Measurements from ENCODE around the gene MACROD2. TPM values are rescaled to one million over a fixed set of nuclear protein-coding genes. Genes with fewer than 3 reads are reported as not detected.

The MACROD2 gene
- total RNA-seq, 1 experiment from 2014 or later = 1.5 TPM

DNA sequence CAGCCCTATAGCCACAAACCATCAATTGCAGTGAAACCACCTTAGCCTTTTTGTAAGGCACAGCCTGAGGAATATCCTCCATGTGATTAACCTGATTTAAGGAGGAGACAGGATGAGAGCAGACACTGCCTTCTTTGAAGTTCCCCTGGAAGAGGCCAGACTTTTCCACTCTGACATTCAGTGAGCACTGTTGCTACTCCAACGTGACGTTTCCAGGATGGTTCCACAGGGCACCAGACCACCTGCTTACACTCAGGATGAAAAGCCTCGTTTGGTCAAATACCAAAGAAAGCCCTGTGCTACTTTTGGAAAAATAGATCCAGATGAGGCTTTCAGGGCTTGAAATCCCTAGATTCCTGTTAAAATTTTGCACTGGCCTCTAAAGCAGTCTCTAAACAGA, 1444.2 kb downstream of the MACROD2 start:
- H3K27me3 ChIP-seq (ENCODE audit: control insufficient read depth, insufficient read depth, low read length) = no peaks in the 10 kb centered on the region
- H3K4me3 ChIP-seq (ENCODE audit: insufficient read depth, low read depth, low read length) = no peak overlapping the region
- no peak for DNase-seq
- no peaks in the 10 kb centered on the region for H3K36me3 ChIP-seq (replicated peaks; ENCODE audit: control insufficient read depth, insufficient read depth, low read length)

- Histone ChIP-seq H3K27me3 (ENCODE audit: control insufficient read depth, insufficient read depth, low read length) (no peaks in the 10 kb centered on the region), H3K36me3 (replicated peaks; ENCODE audit: control insufficient read depth, insufficient read depth, low read length) (no peaks in the 10 kb centered on the region), H3K4me3 (ENCODE audit: insufficient read depth, low read depth, low read length) (no peak overlapping the region)
- DNase-seq = no peak
These were observed 1444.9 kb downstream of the MACROD2 start for GRCh38 chr20:15440049-15440820.

- Histone ChIP-seq H3K27me3 (ENCODE audit: control insufficient read depth, insufficient read depth, low read length) (no peaks in the 10 kb centered on the region), H3K4me3 (ENCODE audit: insufficient read depth, low read depth, low read length) (no peak overlapping the region), H3K36me3 (replicated peaks; ENCODE audit: control insufficient read depth, insufficient read depth, low read length) (no peaks in the 10 kb centered on the region)
- DNase-seq = no peak
These were observed 1449.9 kb downstream of the MACROD2 start for GRCh38 chr20:15445056-15445840.

GRCh38 chr20:15446373-15446772, 1451.1 kb downstream of the MACROD2 start:
- no peak overlapping the region for H3K4me3 ChIP-seq (ENCODE audit: insufficient read depth, low read depth, low read length)
- no peaks in the 10 kb centered on the region for H3K27me3 ChIP-seq (ENCODE audit: control insufficient read depth, insufficient read depth, low read length)
- H3K36me3 ChIP-seq (replicated peaks; ENCODE audit: control insufficient read depth, insufficient read depth, low read length) = no peaks in the 10 kb centered on the region
- DNase-seq = no peak

DNA sequence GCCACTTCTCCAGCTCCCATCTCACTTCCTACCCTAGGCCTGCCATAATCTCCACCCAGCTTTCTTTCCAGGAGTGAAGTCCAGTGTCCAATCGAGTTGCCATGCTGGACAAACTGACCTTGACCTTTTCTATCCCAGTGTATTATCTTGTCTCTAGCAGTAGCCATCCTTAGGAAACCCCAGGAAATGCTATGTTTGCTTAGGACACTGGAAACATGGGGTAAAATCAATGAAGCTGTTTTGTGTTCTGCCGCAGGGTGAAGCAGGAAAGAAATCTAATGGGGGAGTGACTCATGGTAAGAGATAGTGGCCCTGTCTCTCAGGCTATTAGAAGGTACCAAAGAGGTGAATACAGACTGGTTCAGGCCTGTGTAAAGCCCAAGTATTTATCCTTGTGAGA, 1452.2 kb downstream of the MACROD2 start:
- no peaks in the 10 kb centered on the region for H3K27me3 ChIP-seq (ENCODE audit: control insufficient read depth, insufficient read depth, low read length)
- no peaks in the 10 kb centered on the region for H3K36me3 ChIP-seq (replicated peaks; ENCODE audit: control insufficient read depth, insufficient read depth, low read length)
- H3K4me3 ChIP-seq (ENCODE audit: insufficient read depth, low read depth, low read length) = no peak overlapping the region
- DNase-seq = no peak

GRCh38 chr20:15449061-15449460, 1453.7 kb downstream of the MACROD2 start:
- DNase-seq = no peak
- Histone ChIP-seq H3K36me3 (replicated peaks; ENCODE audit: control insufficient read depth, insufficient read depth, low read length) (no peaks in the 10 kb centered on the region), H3K27me3 (ENCODE audit: control insufficient read depth, insufficient read depth, low read length) (no peaks in the 10 kb centered on the region), H3K4me3 (ENCODE audit: insufficient read depth, low read depth, low read length) (no peak overlapping the region)

- no peak for DNase-seq
- H3K4me3 ChIP-seq (ENCODE audit: insufficient read depth, low read depth, low read length) = no peak overlapping the region
- H3K27me3 ChIP-seq (ENCODE audit: control insufficient read depth, insufficient read depth, low read length) = no peaks in the 10 kb centered on the region
- H3K36me3 ChIP-seq (replicated peaks; ENCODE audit: control insufficient read depth, insufficient read depth, low read length) = no peaks in the 10 kb centered on the region
These were observed 1455.9 kb downstream of the MACROD2 start for GRCh38 chr20:15451241-15451640.

DNA sequence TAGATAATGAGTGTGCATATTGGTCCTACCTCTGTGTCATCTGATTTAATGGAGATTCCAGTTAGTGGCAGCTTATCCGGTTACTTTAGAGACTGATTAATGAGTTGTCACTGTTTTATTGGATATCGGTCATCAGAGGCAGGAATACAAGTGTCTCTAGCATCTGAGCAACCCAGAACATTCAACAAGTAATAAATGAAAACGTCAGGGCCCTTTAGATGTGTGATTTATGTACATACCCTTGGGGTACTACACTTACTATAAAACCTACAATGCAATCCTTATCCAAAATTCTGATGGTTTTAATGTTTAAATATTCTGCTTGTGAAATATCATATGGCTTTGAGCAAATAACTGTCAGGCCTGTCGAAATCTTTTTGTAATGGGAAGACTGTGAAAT, 1460.0 kb downstream of the MACROD2 start:
- Histone ChIP-seq H3K27me3 (ENCODE audit: control insufficient read depth, insufficient read depth, low read length) (no peaks in the 10 kb centered on the region), H3K4me3 (ENCODE audit: insufficient read depth, low read depth, low read length) (no peak overlapping the region), H3K36me3 (replicated peaks; ENCODE audit: control insufficient read depth, insufficient read depth, low read length) (no peaks in the 10 kb centered on the region)
- DNase-seq = no peak

DNA sequence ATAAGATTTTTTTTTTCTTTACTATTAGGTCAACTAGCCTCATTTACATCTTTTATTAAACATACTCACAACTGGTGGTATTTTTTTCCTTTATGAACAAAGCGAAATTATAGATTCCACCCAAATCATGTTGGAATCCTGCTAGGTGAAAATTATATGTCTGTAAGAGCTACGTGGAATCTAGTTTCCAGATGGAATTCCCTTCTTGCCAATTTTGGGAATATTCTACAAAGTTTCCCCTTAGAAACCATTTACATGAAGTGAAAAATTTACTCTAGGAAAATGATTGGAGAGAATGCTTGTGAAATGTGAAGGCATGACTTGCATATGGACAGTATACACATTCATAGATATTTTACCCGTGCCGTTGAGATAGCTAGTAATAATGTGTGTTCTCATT, 1466.6 kb downstream of the MACROD2 start:
- Histone ChIP-seq H3K36me3 (replicated peaks; ENCODE audit: control insufficient read depth, insufficient read depth, low read length) (no peaks in the 10 kb centered on the region), H3K27me3 (ENCODE audit: control insufficient read depth, insufficient read depth, low read length) (no peaks in the 10 kb centered on the region), H3K4me3 (ENCODE audit: insufficient read depth, low read depth, low read length) (no peak overlapping the region)
- DNase-seq = no peak

- Histone ChIP-seq H3K27me3 (ENCODE audit: control insufficient read depth, insufficient read depth, low read length) (no peaks in the 10 kb centered on the region), H3K4me3 (ENCODE audit: insufficient read depth, low read depth, low read length) (no peak overlapping the region), H3K36me3 (replicated peaks; ENCODE audit: control insufficient read depth, insufficient read depth, low read length) (no peaks in the 10 kb centered on the region)
- no peak for DNase-seq
These were observed 1480.2 kb downstream of the MACROD2 start for GRCh38 chr20:15475483-15475882.

GRCh38 chr20:15476186-15476585, 1480.9 kb downstream of the MACROD2 start:
- H3K36me3 ChIP-seq (replicated peaks; ENCODE audit: control insufficient read depth, insufficient read depth, low read length) = no peaks in the 10 kb centered on the region
- no peak for DNase-seq
- H3K27me3 ChIP-seq (ENCODE audit: control insufficient read depth, insufficient read depth, low read length) = no peaks in the 10 kb centered on the region
- no peak overlapping the region for H3K4me3 ChIP-seq (ENCODE audit: insufficient read depth, low read depth, low read length)

DNA sequence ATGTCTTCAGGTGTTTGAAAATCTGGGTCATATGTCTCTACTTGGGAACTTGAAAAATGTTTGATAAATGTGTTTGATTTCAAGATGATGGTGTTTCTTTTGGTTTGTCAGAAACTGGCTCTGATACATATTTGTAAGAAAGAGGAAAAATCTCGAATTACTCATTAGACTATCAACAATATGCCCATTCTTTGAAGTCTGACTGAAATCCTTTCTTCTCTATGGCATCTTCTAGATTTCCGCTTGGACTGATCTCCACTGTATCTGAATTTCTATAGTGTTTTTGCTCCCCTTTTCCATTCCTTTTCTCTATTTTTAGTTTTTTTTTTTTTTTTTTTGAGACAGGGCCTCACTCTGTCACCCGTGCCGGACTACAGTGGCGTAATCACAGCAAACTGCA, 1481.5 kb downstream of the MACROD2 start:
- no peak overlapping the region for H3K4me3 ChIP-seq (ENCODE audit: insufficient read depth, low read depth, low read length)
- no peaks in the 10 kb centered on the region for H3K27me3 ChIP-seq (ENCODE audit: control insufficient read depth, insufficient read depth, low read length)
- DNase-seq = no peak
- H3K36me3 ChIP-seq (replicated peaks; ENCODE audit: control insufficient read depth, insufficient read depth, low read length) = no peaks in the 10 kb centered on the region

GRCh38 chr20:15482525-15482924, 1487.2 kb downstream of the MACROD2 start:
- Histone ChIP-seq H3K36me3 (replicated peaks; ENCODE audit: control insufficient read depth, insufficient read depth, low read length) (no peaks in the 10 kb centered on the region), H3K4me3 (ENCODE audit: insufficient read depth, low read depth, low read length) (no peak overlapping the region), H3K27me3 (ENCODE audit: control insufficient read depth, insufficient read depth, low read length) (no peaks in the 10 kb centered on the region)
- DNase-seq = no peak

GRCh38 chr20:15485519-15485918, 1490.2 kb downstream of the MACROD2 start:
- no peak for DNase-seq
- Histone ChIP-seq H3K36me3 (replicated peaks; ENCODE audit: control insufficient read depth, insufficient read depth, low read length) (no peaks in the 10 kb centered on the region), H3K27me3 (ENCODE audit: control insufficient read depth, insufficient read depth, low read length) (no peaks in the 10 kb centered on the region), H3K4me3 (ENCODE audit: insufficient read depth, low read depth, low read length) (no peak overlapping the region)

DNA sequence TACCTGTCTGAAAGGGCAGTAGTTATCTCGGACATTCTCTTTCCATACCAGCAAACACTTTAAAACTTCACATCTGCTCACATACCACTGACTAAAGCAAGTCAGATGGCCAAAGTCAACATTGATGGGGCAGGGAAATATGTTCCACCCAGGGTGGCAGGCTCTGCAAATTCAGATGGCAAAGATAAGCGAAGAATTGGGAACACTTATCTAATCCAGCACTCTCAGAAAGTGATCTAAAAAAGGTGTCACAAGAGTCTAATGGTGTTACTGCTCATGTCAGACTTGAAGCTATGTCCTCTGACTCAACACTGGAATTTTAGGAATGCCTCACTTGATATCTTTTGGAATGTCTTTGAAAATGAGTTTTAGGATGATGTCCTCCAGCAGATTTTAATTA, 1491.7 kb downstream of the MACROD2 start:
- no peaks in the 10 kb centered on the region for H3K27me3 ChIP-seq (ENCODE audit: control insufficient read depth, insufficient read depth, low read length)
- H3K4me3 ChIP-seq (ENCODE audit: insufficient read depth, low read depth, low read length) = no peak overlapping the region
- H3K36me3 ChIP-seq (replicated peaks; ENCODE audit: control insufficient read depth, insufficient read depth, low read length) = no peaks in the 10 kb centered on the region
- DNase-seq = no peak

All from H7 (cell line).